Activated naive CD8-positive, alpha-beta T cell treated with anti-CD3 and anti-CD28 coated beads for 36 hours (primary cell): ENCODE measurements around the gene STXBP5. TPM values are rescaled to one million over a fixed set of nuclear protein-coding genes. Genes with fewer than 3 reads are reported as not detected.

ENCODE experiments used
- DNase-seq: peaks from one replicate; pipeline ENCODE4 v3.0.0; 2021
- H3K27ac Mint-ChIP-seq: one replicate; pipeline ENCODE4 v1.8.0; 2022; ENCODE audit warnings: mild to moderate bottlenecking, moderate library complexity, mixed read lengths
- H3K27me3 Mint-ChIP-seq: one replicate; pipeline ENCODE4 v1.8.0; 2022; ENCODE audit warnings: mild to moderate bottlenecking, mixed read lengths
- H3K36me3 Mint-ChIP-seq: one replicate; pipeline ENCODE4 v1.8.0; 2021; ENCODE audit warnings: mild to moderate bottlenecking, mixed read lengths
- H3K4me1 Mint-ChIP-seq: one replicate; pipeline ENCODE4 v1.8.0; 2021; ENCODE audit warnings: mixed read lengths
- H3K4me3 Mint-ChIP-seq: one replicate; pipeline ENCODE4 v1.8.0; 2022; ENCODE audit warnings: mild to moderate bottlenecking, moderate library complexity, mixed read lengths
- H3K9me3 Mint-ChIP-seq: one replicate; pipeline ENCODE4 v1.8.0; 2022; ENCODE audit warnings: mixed read lengths
- total RNA-seq, 2 experiments: library from RNA; stranded (reverse); gene quantifications; one replicate each; pipeline ENCODE4 v1.2.3, GENCODE V29; 2021

STXBP5 gene
- total RNA-seq, 2 experiments from 2014 or later = 11.9 to 14.2 TPM

- no peak for DNase-seq
- H3K9me3 Mint-ChIP-seq = peaks cover 7% of the 10 kb centered on the region
- no peaks in the 10 kb centered on the region for H3K4me1 Mint-ChIP-seq
- no peak overlapping the region for H3K4me3 Mint-ChIP-seq
- peaks cover 4% of the 10 kb centered on the region for H3K27me3 Mint-ChIP-seq
- H3K36me3 Mint-ChIP-seq = no peaks in the 10 kb centered on the region
- H3K27ac Mint-ChIP-seq = no peak overlapping the region
Observed at GRCh38 chr6:147417954-147418353, 213.7 kb downstream of the STXBP5 start.

GRCh38 chr6:147418523-147418922, 214.3 kb downstream of the STXBP5 start:
- Mint-ChIP-seq H3K27ac (no peak overlapping the region), H3K4me1 (no peaks in the 10 kb centered on the region), H3K36me3 (no peaks in the 10 kb centered on the region), H3K9me3 (peaks cover 9% of the 10 kb centered on the region), H3K4me3 (no peak overlapping the region), H3K27me3 (peaks cover 4% of the 10 kb centered on the region)
- no peak for DNase-seq

- H3K4me1 Mint-ChIP-seq = no peaks in the 10 kb centered on the region
- H3K27ac Mint-ChIP-seq = no peak overlapping the region
- peaks cover 4% of the 10 kb centered on the region for H3K27me3 Mint-ChIP-seq
- peaks cover 11% of the 10 kb centered on the region for H3K9me3 Mint-ChIP-seq
- H3K4me3 Mint-ChIP-seq = no peak overlapping the region
- H3K36me3 Mint-ChIP-seq = no peaks in the 10 kb centered on the region
- DNase-seq = no peak
Observed at GRCh38 chr6:147421903-147422302, 217.7 kb downstream of the STXBP5 start.

GRCh38 chr6:147423111-147423510, 218.9 kb downstream of the STXBP5 start:
- no peak for DNase-seq
- Mint-ChIP-seq H3K27ac (no peak overlapping the region), H3K27me3 (peaks cover 4% of the 10 kb centered on the region), H3K9me3 (peaks cover 11% of the 10 kb centered on the region), H3K36me3 (no peaks in the 10 kb centered on the region), H3K4me1 (no peaks in the 10 kb centered on the region), H3K4me3 (no peak overlapping the region)

- H3K36me3 Mint-ChIP-seq = no peaks in the 10 kb centered on the region
- H3K9me3 Mint-ChIP-seq = peaks cover 1% of the 10 kb centered on the region
- no peaks in the 10 kb centered on the region for H3K27me3 Mint-ChIP-seq
- H3K4me3 Mint-ChIP-seq = no peak overlapping the region
- no peak for DNase-seq
- no peak overlapping the region for H3K27ac Mint-ChIP-seq
- H3K4me1 Mint-ChIP-seq = no peaks in the 10 kb centered on the region
Observed at GRCh38 chr6:147429794-147430193, 225.6 kb downstream of the STXBP5 start.

GRCh38 chr6:147430811-147431210, 226.6 kb downstream of the STXBP5 start:
- Mint-ChIP-seq H3K9me3 (no peaks in the 10 kb centered on the region), H3K27me3 (peaks cover 7% of the 10 kb centered on the region)

GRCh38 chr6:147434076-147434475, 229.9 kb downstream of the STXBP5 start:
- Mint-ChIP-seq H3K27me3 (peaks cover 7% of the 10 kb centered on the region), H3K4me1 (no peaks in the 10 kb centered on the region), H3K27ac (no peak overlapping the region), H3K9me3 (no peaks in the 10 kb centered on the region), H3K4me3 (no peak overlapping the region), H3K36me3 (no peaks in the 10 kb centered on the region)
- no peak for DNase-seq

More at GRCh38 chr6:147430811-147431210, 226.6 kb downstream of the STXBP5 start:
- no peak for DNase-seq
- H3K4me3 Mint-ChIP-seq = no peak overlapping the region
- no peaks in the 10 kb centered on the region for H3K4me1 Mint-ChIP-seq
- no peaks in the 10 kb centered on the region for H3K36me3 Mint-ChIP-seq
- no peak overlapping the region for H3K27ac Mint-ChIP-seq

- Mint-ChIP-seq H3K27ac (no peak overlapping the region), H3K9me3 (no peaks in the 10 kb centered on the region), H3K4me3 (no peak overlapping the region), H3K36me3 (no peaks in the 10 kb centered on the region), H3K4me1 (no peaks in the 10 kb centered on the region), H3K27me3 (peaks cover 7% of the 10 kb centered on the region)
- DNase-seq = no peak
Observed at GRCh38 chr6:147434516-147434915, 230.3 kb downstream of the STXBP5 start.

GRCh38 chr6:147437615-147438014, 233.4 kb downstream of the STXBP5 start:
- Mint-ChIP-seq H3K4me3 (no peak overlapping the region), H3K4me1 (no peaks in the 10 kb centered on the region), H3K27me3 (peaks cover 7% of the 10 kb centered on the region), H3K9me3 (no peaks in the 10 kb centered on the region), H3K36me3 (no peaks in the 10 kb centered on the region), H3K27ac (no peak overlapping the region)
- DNase-seq = no peak

GRCh38 chr6:147438758-147439528, 234.7 kb downstream of the STXBP5 start:
- DNase-seq = no peak
- Mint-ChIP-seq H3K4me3 (no peak overlapping the region), H3K36me3 (no peaks in the 10 kb centered on the region), H3K27me3 (peaks cover 7% of the 10 kb centered on the region), H3K4me1 (no peaks in the 10 kb centered on the region), H3K27ac (no peak overlapping the region), H3K9me3 (no peaks in the 10 kb centered on the region)
